ENCODE results near the gene PAX2. TPM values are rescaled to one million over a fixed set of nuclear protein-coding genes. Genes with fewer than 3 reads are reported as not detected.

PAX2 gene
- polyA plus RNA-seq, 1 experiment: not detected

DNA sequence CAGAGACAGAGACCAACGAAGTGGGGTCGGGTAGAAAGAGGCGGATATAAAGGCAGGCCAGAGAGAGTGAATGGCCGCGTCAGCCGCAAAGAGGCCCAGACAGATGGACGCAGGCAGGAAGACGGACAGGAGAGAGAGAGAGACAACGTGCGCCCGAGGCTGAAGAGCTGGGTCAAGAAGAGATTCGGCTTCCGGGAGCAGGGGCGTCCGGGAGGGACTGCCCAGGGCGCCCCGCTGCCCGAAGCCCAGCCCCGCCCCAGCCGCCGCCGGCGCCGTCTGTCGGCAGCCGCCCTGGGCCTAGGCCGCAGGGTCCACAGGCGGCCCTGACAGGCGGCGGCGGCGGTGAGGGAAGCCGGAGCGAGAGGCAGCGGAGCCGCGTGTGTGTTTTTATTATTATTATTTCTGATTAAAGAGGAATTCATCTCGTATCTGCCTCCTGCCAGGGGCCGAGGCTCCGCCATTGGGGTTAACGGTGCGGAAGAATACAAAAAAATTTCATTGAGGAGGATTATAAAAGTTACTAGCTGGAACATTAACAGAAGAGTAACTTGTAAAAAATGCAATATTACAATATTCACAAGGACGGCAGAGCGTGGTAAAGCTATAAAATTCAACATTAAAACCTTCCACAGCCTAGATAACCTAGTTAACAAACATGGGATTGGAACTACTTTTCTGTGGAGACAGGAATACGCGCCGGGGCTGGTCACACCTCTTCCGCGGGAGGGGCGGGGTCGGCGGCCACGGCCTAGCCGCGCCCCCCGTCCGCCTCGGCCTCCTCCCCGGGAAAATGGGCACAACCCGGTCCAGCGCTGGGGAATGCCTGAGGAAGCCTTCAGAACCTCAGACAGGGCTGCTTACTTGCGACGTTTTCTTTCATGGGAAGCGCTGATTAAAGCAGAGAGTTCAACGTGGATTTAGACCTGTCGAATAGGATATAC is 29.7 kb upstream of the PAX2 start:
- DNase-seq (ENCODE audit: low read depth): no peak
- ChIA-PET CTCF (interaction anchor here (1.4 kb wide), 1 partner anchor 12 kb away, joined by 3 read pairs; no protein-coding TSS in a partner anchor), POLR2A (no interaction called here)
- H3K4me3 ChIP-seq (ENCODE audit: low read depth, low read length): no peak overlapping the region
- no peaks in the 10 kb centered on the region for H3K36me3 ChIP-seq (ENCODE audit: control insufficient read depth, insufficient read depth, low read length)
- TF ChIP-seq, protein P1, sequence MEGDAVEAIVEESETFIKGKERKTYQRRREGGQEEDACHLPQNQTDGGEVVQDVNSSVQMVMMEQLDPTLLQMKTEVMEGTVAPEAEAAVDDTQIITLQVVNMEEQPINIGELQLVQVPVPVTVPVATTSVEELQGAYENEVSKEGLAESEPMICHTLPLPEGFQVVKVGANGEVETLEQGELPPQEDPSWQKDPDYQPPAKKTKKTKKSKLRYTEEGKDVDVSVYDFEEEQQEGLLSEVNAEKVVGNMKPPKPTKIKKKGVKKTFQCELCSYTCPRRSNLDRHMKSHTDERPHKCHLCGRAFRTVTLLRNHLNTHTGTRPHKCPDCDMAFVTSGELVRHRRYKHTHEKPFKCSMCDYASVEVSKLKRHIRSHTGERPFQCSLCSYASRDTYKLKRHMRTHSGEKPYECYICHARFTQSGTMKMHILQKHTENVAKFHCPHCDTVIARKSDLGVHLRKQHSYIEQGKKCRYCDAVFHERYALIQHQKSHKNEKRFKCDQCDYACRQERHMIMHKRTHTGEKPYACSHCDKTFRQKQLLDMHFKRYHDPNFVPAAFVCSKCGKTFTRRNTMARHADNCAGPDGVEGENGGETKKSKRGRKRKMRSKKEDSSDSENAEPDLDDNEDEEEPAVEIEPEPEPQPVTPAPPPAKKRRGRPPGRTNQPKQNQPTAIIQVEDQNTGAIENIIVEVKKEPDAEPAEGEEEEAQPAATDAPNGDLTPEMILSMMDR (IDR thresholded peaks at IDR 0.05; ENCODE audit: insufficient read depth, low read depth, low read length): no peak
- H3K27me3 ChIP-seq (ENCODE audit: control insufficient read depth, insufficient read depth, low read length): peaks cover 46% of the 10 kb centered on the region

DNA sequence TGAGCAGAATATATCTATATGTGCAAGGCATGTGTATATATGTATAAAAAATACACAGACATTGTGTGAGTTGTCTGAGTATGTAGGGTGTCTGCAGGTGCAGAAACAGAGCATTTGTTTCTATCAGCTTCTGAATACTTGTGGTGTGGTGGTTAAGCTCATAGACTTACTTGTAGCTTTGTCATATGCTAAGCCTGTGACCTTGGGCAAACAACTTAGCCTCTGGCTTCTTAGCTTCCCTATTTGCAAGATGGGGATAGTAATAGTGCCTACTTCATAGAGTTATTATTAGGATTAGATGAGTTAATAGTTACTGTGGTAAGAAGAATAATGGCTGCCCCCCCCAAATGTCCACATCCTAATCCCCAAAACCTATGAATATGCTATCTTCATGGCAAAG is 28.2 kb upstream of the PAX2 start:
- ChIA-PET CTCF (interaction anchor here (0.6 to 0.9 kb wide), 2 partner anchors 109 to 155 kb away, joined by 3 to 4 read pairs; no protein-coding TSS in a partner anchor), POLR2A (no interaction called here)
- H3K36me3 ChIP-seq (ENCODE audit: control insufficient read depth, insufficient read depth, low read length): no peaks in the 10 kb centered on the region
- H3K27me3 ChIP-seq (ENCODE audit: control insufficient read depth, insufficient read depth, low read length): peaks cover 40% of the 10 kb centered on the region
- H3K4me3 ChIP-seq (ENCODE audit: low read depth, low read length): no peak overlapping the region
- DNase-seq (ENCODE audit: low read depth): no peak
- TF ChIP-seq, protein P1 (IDR thresholded peaks at IDR 0.05; ENCODE audit: insufficient read depth, low read depth, low read length): no peak

DNA sequence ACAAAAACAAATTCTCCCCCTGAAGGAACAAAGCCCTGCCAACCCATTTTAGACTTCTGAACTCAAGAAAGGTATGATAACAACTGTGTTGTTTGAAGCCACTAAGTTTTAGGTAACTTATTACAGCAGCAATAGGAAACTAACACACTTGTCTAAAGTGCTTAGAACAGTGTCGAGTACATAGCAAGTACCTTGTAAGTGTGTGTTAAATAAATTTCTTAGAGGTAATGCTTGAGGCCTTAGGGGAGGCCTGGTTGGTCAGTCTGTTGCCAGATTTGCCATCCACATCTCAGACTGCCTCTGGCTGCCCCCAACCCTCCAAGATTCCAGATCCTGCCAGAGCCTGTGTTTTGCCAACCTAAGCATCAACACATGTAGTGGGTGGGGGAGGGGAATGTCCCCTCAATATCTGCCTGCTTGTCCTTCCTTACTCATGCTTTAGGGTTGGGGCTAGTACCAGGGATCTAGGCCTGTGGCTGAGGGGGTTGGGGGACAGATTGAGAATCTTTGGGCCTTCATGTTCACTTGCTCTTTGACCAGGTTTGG is 27.1 kb upstream of the PAX2 start:
- DNase-seq (ENCODE audit: low read depth): no peak
- Histone ChIP-seq H3K27me3 (ENCODE audit: control insufficient read depth, insufficient read depth, low read length) (peaks cover 35% of the 10 kb centered on the region), H3K36me3 (ENCODE audit: control insufficient read depth, insufficient read depth, low read length) (no peaks in the 10 kb centered on the region), H3K4me3 (ENCODE audit: low read depth, low read length) (no peak overlapping the region)
- ChIA-PET CTCF (no interaction called here), POLR2A (no interaction called here)
- TF ChIP-seq, protein P1 (IDR thresholded peaks at IDR 0.05; ENCODE audit: insufficient read depth, low read depth, low read length): no peak

DNA sequence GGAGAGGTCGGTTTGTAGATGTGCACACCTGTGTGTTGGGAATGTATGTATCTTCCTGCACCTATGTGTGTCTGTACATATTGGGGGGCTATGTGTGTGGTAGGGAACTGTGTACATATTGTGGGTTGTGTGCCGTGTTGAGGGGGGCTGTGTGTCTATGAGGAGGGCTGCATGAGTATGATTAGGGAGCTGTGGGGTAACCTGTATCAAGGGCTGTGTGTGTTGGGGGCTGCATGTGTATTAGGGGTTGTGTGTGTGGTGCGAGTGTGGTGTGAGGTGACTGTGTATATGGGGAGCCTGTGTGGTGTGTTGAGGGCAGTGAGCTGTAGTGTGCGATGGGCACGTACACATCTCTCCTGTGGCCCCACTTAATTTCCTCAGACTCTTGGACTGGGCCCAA is 22.2 kb upstream of the PAX2 start:
- Histone ChIP-seq H3K27me3 (ENCODE audit: control insufficient read depth, insufficient read depth, low read length) (peaks cover 37% of the 10 kb centered on the region), H3K36me3 (ENCODE audit: control insufficient read depth, insufficient read depth, low read length) (no peaks in the 10 kb centered on the region), H3K4me3 (ENCODE audit: low read depth, low read length) (no peak overlapping the region)
- POLR2A ChIA-PET: no interaction called here
- no peak for DNase-seq (ENCODE audit: low read depth)
- CTCF ChIA-PET: interaction anchor here (1.2 kb wide), 1 partner anchor 11 kb away, joined by 3 read pairs; no protein-coding TSS in a partner anchor
- TF ChIP-seq, protein P1 (IDR thresholded peaks at IDR 0.05; ENCODE audit: insufficient read depth, low read depth, low read length): no peak

DNA sequence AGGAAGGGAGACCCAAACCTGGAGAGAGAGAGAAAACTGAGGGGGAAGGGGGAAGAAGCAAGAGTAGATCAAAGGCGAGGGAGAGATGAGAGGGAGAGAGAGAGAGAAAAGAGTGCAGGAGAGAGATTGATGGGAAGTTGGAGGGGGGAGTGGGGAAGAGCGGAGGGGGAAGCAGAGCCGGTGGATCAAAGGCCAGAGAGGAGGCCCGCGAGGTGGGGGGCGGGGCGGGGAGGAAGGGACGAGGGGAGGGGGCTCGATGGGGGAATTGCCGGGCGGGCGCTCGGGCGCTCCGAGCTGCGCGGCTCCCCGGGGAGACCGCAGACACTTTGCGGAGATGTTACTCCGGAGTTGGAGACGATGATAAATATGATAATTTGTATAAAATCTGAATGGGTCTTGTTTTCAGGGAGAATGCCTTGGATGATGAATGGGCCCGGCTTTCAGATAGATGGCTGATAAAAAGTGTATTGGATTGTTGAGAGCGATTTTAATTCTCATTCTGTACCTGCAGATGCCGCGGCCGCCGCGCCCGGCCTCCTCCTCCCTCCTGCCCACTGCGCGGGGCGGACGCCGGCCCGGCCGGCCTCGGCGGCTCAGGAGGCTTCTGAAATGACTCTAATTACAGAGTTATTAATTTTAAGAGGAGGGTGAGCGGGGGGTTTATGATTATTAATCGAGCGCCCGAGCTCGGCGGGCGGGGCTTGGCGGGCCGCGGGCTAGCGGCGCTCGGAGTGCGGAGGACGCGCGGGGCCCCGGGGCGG is 21.4 kb upstream of the PAX2 start:
- no peak for DNase-seq (ENCODE audit: low read depth)
- ChIA-PET POLR2A (no interaction called here), CTCF (no interaction called here)
- H3K4me3 ChIP-seq (ENCODE audit: low read depth, low read length): no peak overlapping the region
- peaks cover 40% of the 10 kb centered on the region for H3K27me3 ChIP-seq (ENCODE audit: control insufficient read depth, insufficient read depth, low read length)
- H3K36me3 ChIP-seq (ENCODE audit: control insufficient read depth, insufficient read depth, low read length): no peaks in the 10 kb centered on the region
- TF ChIP-seq, protein P1 (IDR thresholded peaks at IDR 0.05; ENCODE audit: insufficient read depth, low read depth, low read length): no peak

Data from BJ (cell line).